Activated T-cell treated with anti-CD3 and anti-CD28 coated beads for 48 hours (primary cell): ENCODE results near the gene ADSS1.

Source experiments
- DNase-seq: peaks from one replicate; pipeline ENCODE4 v3.0.0-alpha.2; 2020; ENCODE audit warnings: low read depth

The ADSS1 gene

GRCh38 chr14:104687601-104688504, 36.2 kb upstream of the ADSS1 start:
- DNase-seq, result no peak

DNA sequence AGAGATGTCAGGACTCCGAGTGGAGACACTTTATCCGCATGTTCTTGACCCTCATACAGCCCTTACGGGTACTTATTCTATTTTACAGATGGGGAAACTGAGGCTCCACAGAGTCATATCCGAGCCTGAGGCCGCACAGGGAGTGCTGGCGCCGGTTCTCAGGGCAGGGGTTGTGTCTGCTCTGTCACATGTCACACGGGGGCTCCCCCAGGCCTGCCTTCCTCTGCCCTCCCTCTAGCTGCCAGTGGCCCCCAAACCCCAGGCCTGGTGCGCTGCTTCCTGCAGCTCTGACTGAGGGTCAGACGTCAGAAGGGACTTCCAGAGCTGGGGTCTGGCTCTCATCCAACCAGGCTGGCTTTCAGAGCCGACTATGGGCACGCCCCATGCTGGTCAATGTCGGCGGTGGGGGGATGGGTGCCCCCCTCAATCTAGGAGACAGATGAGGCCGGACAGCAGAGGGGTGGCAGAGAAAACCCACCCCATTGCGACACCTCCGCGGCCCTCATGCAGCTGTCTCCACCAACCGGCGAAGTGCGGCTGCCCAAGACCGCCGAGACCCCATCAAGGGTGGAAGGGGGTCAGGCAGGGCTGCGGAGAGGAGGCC, 35.4 kb upstream of the ADSS1 start:
- DNase-seq, result no peak

GRCh38 chr14:104689109-104689880, 34.7 kb upstream of the ADSS1 start, which contains the start of gene INF2:
Gene INF2, plus strand, starts transcription at chr14:104689618. Its CDS starts 11,748 bp downstream, at chr14:104701366.
- DNase-seq, result peak; percentile 51

DNA sequence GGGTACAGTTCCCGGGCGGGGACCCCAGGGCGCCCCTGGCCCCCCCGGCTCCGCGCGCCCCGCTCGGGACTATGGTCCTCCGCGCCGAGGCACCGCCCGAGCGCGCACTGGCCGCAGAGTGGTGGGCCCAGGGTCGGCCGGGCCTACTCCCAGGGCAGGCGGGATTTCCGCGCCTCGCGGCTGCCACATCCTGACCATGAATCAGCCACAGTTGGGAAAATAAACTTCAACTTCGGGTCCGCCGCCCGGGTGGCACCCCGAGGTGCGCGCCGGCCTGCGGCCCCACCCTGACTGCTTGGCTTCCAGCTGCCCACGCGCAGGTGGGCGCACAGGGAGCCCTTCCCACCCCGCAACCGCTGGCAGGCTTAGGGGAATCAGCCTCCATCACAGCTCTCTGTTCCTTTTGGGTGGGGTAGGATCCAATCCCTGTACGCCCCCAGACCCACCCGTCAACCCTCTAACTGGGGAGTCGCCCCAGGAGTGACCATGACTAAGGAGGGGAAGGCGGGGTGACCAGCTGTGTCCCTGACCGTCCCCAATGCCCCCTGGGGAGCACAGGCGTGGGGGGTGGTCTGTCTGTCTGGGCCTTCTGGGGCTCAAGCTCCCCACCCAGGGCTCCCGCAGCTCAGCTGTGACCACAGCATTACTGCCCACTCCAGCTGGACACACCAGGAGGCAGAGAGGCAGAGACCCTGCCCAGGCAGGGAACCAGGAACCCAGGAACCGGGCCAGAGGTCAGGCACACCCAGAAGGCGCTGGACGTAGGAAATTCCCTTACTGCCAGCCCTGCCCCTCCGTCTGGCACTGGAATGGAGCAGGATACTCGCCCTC, 33.9 kb upstream of the ADSS1 start:
- DNase-seq, result no peak

GRCh38 chr14:104690861-104691455, 33.1 kb upstream of the ADSS1 start:
- DNase-seq, result no peak

GRCh38 chr14:104691546-104692260, 32.3 kb upstream of the ADSS1 start:
- no peak for DNase-seq

DNA sequence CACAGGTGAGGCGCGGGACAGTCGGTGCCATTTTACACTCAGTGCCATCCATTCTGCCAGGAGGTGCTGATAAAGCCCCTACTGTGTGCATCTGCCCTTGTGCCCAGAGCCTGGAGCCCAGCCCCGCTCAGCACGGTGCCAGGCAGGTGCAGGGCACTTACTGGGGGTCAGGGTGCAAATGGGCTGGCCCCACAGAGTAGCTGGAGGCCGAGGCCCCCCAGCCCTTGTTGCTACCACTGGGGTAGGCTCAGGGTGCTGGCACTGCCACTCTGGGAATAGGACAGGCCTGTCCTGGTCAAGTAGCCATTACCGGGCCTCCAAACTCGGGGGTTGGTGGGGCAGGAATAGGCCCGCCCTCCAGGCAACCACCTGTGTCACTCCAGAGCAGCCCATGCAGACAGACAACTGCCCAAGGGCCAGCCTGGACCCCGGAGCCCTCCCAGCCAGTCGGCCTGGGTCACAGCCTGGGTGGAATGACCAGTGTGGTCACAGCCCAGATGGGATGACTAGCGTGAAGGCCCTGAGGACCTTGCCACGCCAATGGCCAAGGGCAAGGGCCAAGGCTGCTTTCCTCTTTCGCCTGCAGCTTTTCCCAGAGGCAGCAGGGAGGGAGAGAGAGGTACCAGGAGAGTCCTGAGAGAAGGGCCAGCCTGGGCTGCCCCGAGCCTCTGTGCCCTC, 31.6 kb upstream of the ADSS1 start:
- no peak for DNase-seq

DNA sequence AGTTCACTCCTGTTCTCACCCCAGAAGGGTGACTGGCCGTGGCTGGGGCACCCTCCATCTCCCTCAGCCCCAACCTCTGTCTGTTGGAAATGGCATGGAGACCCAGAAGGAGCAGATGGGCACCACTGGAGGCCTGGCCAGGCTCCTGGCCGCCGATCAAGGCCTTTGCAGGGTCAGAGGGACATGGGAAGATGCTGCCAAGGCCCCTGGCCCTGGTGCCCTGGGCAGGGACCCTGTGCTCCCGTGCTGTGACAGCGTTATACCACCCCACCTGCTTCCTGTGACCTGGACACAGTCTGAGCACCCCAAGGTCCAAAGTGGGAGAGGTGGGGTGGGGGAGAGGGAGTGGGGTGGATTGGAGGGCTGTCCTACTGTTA, 31.1 kb upstream of the ADSS1 start:
- DNase-seq, result no peak

DNA sequence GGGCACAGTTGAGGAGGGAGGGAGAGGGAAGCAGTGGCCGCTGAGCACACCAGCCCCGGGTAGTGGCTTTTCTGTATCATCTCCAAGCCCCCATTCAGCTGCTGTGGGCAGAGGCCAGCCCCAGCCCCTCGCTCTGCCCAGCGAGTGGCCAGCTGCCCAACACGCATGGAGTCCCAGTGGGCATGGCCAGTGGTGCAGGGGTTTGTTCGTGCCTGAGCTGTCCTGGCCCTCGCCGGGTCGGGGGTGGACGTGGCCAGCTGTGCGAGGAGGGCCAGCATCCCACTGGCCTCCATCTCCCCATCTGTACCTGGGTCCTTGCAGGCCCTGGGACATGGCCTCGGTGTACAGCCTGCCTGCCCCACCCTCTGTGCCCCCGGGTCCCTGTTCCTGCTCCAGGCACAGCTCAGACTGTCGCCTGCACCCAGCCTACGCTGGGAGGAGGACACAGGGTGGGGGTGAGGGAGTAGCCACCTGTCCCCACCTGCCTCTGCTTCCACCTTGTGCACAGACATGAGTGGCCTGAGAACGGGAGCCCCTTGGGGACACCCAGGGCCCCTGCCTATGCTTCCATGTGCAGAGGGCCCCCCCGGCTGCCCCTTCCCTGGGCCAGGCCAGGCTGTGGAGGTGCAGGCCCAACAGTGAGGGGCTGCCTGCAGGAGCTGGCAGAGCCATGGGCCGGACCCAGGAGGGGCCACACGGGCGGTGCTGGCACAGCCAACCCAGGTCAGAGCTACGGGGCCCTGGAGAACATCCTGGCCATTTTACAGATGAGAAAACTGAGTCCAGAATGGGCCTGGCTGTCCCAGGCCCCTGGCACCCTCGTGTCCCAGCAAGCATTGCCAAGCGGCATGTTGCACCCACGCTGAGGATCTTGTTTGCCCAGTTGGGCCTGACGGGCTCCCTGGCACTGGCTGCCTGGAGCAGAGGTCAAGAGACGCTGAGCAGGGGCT, 30.3 kb upstream of the ADSS1 start:
- DNase-seq, result no peak

DNA sequence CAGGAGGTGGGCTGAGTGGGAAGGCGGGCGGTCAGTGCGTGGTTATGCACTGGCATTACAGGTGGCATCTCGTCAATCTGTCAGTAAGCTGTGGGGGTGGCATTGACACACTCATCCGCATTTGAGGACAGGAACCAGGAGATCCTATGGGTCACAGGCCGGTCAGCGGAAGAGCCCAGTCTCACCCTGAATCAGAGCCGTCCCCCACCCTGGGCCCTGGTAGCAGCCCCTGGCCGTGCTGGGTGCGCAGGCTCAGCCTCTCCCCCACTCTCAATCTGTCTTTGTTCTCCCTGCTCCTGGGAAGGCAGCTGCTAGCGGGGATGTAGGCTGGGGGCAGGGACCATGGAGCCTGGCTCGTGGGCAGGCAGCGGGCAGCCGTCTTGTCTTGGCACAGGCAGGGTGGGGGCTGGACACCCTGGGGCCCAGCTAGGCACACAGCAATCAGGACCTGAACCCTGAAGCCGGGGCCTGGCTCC, 29.5 kb upstream of the ADSS1 start:
- no peak for DNase-seq

GRCh38 chr14:104694991-104695659, 28.9 kb upstream of the ADSS1 start:
- DNase-seq, result no peak

GRCh38 chr14:104695660-104696000, 28.4 kb upstream of the ADSS1 start:
- DNase-seq, result no peak

DNA sequence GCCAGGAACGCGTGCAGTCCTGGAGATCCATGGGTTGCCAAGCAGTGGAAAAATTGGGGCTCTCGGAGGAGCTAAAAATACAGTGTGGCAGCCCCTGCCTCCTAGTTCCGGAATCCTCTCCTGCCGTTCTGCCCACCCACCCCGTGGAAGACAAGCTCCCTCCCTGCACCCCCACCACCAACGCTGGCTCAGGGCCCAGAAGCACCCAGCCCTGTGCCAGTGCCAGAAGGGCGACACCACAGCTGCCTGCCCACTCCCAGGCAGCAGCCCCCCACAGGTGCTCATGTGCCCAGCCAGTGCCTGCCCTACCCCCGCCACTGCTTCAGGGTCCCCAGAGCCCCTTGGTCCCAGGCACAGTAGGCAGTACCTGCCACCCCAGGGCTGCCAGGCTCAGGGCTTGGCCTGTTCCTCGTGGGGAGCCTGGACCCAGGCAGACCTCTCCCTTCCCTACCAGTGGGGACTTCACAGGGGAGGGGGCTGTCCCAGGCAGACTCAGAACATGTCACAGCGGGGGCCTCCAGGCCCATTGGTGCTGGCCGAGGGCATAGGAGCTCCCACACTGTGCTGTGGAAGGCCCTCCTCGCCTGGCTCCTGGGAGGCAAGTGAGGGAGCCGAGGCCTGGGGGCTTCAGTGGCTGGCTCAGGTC, 27.2 kb upstream of the ADSS1 start:
- DNase-seq, result no peak

- no peak for DNase-seq
Measured at GRCh38 chr14:104697317-104697703, 26.7 kb upstream of the ADSS1 start.

DNA sequence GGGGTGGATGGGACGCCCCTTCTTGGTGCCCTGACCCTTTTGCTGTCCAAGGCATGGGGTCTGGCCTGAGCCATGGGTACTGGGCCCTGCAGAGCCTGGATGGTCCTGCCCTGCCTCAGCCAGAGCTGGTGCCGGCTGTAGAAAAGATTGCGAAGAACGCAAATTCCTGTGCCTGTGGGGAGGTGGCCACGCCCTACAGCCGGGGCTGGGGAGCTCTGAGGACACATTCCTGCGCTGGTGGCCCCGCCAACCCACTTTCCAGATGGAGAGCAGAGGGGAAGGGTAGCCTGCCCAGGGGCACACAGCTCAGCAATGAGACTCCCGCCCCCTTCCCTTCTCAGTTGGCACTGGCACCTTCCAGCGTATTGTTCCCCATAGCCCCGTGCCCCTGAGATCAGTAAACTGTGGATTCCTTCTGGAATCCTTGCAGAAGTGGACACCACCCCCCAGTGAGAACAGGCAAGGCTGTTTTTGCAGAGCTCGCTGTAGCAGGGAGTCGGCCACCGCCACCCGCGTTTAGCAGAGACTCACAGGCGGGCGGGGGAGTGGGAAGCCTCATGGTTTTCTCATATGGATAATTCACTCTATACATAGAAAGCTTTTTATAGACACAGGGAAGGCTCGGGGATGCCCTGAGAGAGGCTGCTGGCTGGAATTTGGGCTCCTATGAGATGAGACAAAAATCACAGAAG, 26.0 kb upstream of the ADSS1 start:
- DNase-seq, result no peak

DNA sequence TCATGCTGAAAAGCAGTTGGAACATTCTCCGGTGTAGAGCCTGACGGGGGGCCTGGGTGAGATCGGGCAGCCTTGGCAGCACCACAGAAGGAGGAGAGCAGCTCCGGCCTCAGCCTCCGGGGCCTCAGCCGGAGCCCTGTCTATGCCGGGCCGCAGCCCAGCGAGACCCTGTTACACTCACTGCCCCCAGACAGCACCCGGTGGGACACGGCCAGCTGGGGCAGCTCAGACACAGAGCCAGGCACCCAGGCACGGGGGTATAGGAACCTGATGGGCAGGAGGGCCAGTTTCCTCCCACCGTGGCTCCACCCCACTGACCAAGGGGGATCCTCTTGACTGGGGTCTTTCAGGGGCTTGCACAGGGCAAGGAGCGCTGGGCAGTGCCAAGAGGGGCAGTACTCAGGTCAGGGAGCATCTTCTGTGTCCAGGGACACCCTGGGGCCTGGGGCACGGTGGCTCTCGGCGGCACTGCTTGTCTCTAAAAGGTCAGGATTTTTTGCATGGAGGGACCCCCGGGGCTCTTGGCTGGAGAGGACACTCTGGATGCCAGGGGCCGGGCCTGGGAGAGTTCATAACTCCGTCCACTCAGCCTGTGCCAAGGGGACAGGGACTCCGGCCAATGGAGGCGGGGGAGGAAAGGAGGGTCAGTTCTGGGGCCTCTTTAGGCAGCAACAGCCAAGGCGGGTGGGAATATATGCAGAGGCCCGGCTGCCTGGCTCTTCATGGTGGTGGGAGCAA, 25.2 kb upstream of the ADSS1 start:
- DNase-seq, result no peak

GRCh38 chr14:104699426-104699748, 24.6 kb upstream of the ADSS1 start:
- DNase-seq, result no peak
